OCI-LY3 (cell line): Measurements from ENCODE around the gene USP1.

Experiments used
- CTCF ChIP-seq: fragments of 200-600, 300-600 bp; sonication (generic); IDR thresholded peaks from 2 replicates; pipeline ENCODE4 v1.5.1; 2014; ENCODE audit warnings: antibody characterized with exemption, low read length, low read depth
- EZH2phosphoT487 ChIP-seq: fragments of 200-600 bp; shearing (Covaris generic); IDR thresholded peaks from 2 replicates; pipeline ENCODE4 v1.6.1; 2018; ENCODE audit warnings: antibody characterized with exemption, mixed run types, low read depth

- TF ChIP-seq CTCF: no peak
- TF ChIP-seq EZH2phosphoT487: no peak
Measured at GRCh38 chr1:62389531-62389930, 47.3 kb upstream of the USP1 start.
